Body of pancreas (tissue), 4 donors: ENCODE measurements around the gene EMP2. TPM values are rescaled to one million over a fixed set of nuclear protein-coding genes. Genes with fewer than 3 reads are reported as not detected.

Source experiments
- ATAC-seq: fragments of 150-250 bp; one replicate; pipeline ENCODE4 v1.9.1; 2016
- DNase-seq, 4 donors: peaks; one replicate each; pipeline ENCODE4 v3.0.0-alpha.2; 2019
- H3K27ac ChIP-seq, 4 donors: fragments of 200-600 bp; sonication (generic); 1 replicate in 3 of 4; 2 replicates in 1 of 4; pipeline versions ENCODE4 v1.5.1 to v1.6.1; 2016 to 2019; ENCODE audit warnings: mild to moderate bottlenecking in 1 of 4, mixed read lengths in 1 of 4, moderate library complexity in 1 of 4
- H3K27me3 ChIP-seq, 2 donors: fragments of 200-600 bp; sonication (generic); one replicate each; pipeline ENCODE4 v1.6.0; 2016; ENCODE audit warnings: mild to moderate bottlenecking in 1 of 2
- H3K36me3 ChIP-seq, 2 donors: fragments of 200-600 bp; sonication (generic); replicated peaks in 1 of 2; 2 replicates each; pipeline ENCODE4 v1.5.1; 2016; ENCODE audit warnings: low read depth in 2 of 2; ENCODE audit not compliant: insufficient read depth in 1 of 2
- H3K4me1 ChIP-seq: fragments of 200-600 bp; sonication (generic); one replicate; pipeline ENCODE4 v1.6.0; 2016
- H3K4me3 ChIP-seq, 2 donors: fragments of 200-600 bp; sonication (generic); 1 replicate in 1 of 2; 2 replicates in 1 of 2; pipeline ENCODE4 v1.5.1; 2016 to 2019
- H3K9me3 ChIP-seq, 3 donors: fragments of 200-600 bp; sonication (generic); 1 replicate in 2 of 3; 2 replicates in 1 of 3; pipeline ENCODE4 v1.5.1; 2016
- CTCF ChIP-seq, 7 experiments: fragments of 450-650 bp in 4 of 7; fragments of 200-600 bp in 3 of 7; sonication (generic) in 3 of 7; IDR thresholded peaks; one replicate each; pipeline ENCODE4 v1.5.1; 2016 to 2019; ENCODE audit warnings: antibody characterized with exemption in 7 of 7
- POLR2A ChIP-seq, 3 donors: fragments of 450-650 bp; IDR thresholded peaks; one replicate each; pipeline ENCODE4 v1.6.1; 2016; ENCODE audit warnings: antibody characterized with exemption in 3 of 3, mild to moderate bottlenecking in 2 of 3
- WGBS, 2 donors: methylation state at CpG; one replicate each; pipeline ENCODE4 v1.1.5; 2017; 5-methylcytosine and 5-hydroxymethylcytosine counted together
- intact Hi-C: fragments of 100-400 bp; cut with DNase I; formaldehyde crosslinking; loops from one replicate; pipeline ENCODE4 v1.15.1; 2023
- total RNA-seq, 2 donors: library from RNA; depleted of rRNA; stranded (reverse); fragments of >200 nt; gene quantifications; one replicate each; pipeline ENCODE4 v1.1.0, GENCODE V29; 2016

The EMP2 gene
- total RNA-seq, 2 donors from 2014 or later: 8.6 to 17.9 TPM

- WGBS, 2 donors: 78 to 93% methylated on average over 4 to 7 of the region's 7 CpGs
- peaks cover 0 to 8% (median 0%) of the 10 kb centered on the region in 3 donors for H3K9me3 ChIP-seq
- intact Hi-C loops: no loop called here
- no peaks in the 10 kb centered on the region for H3K4me1 ChIP-seq
- ATAC-seq: no peak
- H3K4me3 ChIP-seq: no peak overlapping the region
- no peak for DNase-seq
- TF ChIP-seq CTCF (IDR thresholded peaks at IDR 0.05): no peak
- no peak for TF ChIP-seq POLR2A (IDR thresholded peaks at IDR 0.05)
- no peaks in the 10 kb centered on the region for H3K27me3 ChIP-seq
- no peaks in the 10 kb centered on the region for H3K36me3 ChIP-seq
- H3K27ac ChIP-seq: peak overlapping the region in 3 of 4 donors; percentile 21 to 69 (median 25)
These were observed 22.1 kb downstream of the EMP2 start for GRCh38 chr16:10558305-10558704.

- TF ChIP-seq POLR2A (IDR thresholded peaks at IDR 0.05): no peak
- TF ChIP-seq CTCF (IDR thresholded peaks at IDR 0.05): no peak
- no peak overlapping the region for H3K4me3 ChIP-seq
- H3K36me3 ChIP-seq: no peaks in the 10 kb centered on the region
- ATAC-seq: no peak
- peaks cover 0 to 8% (median 0%) of the 10 kb centered on the region in 3 donors for H3K9me3 ChIP-seq
- H3K27me3 ChIP-seq: no peaks in the 10 kb centered on the region
- H3K4me1 ChIP-seq: no peaks in the 10 kb centered on the region
- intact Hi-C loops: no loop called here
- no peak overlapping the region for H3K27ac ChIP-seq
- no peak for DNase-seq
- WGBS, 2 donors: 88 to 95% methylated on average over 5 of the region's 5 CpGs
These were observed 22.6 kb downstream of the EMP2 start for GRCh38 chr16:10557750-10558149.

- H3K27ac ChIP-seq: no peak overlapping the region
- DNase-seq (no peak), ATAC-seq (no peak)
- intact Hi-C loops: no loop called here
- no peaks in the 10 kb centered on the region for H3K4me1 ChIP-seq
- TF ChIP-seq CTCF (IDR thresholded peaks at IDR 0.05) (no peak), POLR2A (IDR thresholded peaks at IDR 0.05) (no peak)
- no peak overlapping the region for H3K4me3 ChIP-seq
- no peaks in the 10 kb centered on the region for H3K9me3 ChIP-seq
- no peaks in the 10 kb centered on the region for H3K27me3 ChIP-seq
- 90 to 94% methylated on average over 3 of the region's 3 CpGs for WGBS, 2 donors
- H3K36me3 ChIP-seq: no peaks in the 10 kb centered on the region
These were observed 24.2 kb downstream of the EMP2 start for GRCh38 chr16:10556236-10556635.

GRCh38 chr16:10554569-10554968, 25.8 kb downstream of the EMP2 start:
- TF ChIP-seq POLR2A (IDR thresholded peaks at IDR 0.05): no peak
- no peak for TF ChIP-seq CTCF (IDR thresholded peaks at IDR 0.05)
- DNase-seq (no peak), ATAC-seq (no peak)
- Histone ChIP-seq H3K36me3 (no peaks in the 10 kb centered on the region), H3K27me3 (no peaks in the 10 kb centered on the region), H3K9me3 (no peaks in the 10 kb centered on the region), H3K4me1 (no peaks in the 10 kb centered on the region), H3K27ac (no peak overlapping the region), H3K4me3 (no peak overlapping the region)
- 74 to 97% methylated on average over 7 of the region's 7 CpGs for WGBS, 2 donors
- intact Hi-C loops: no loop called here

GRCh38 chr16:10552998-10553491, 27.4 kb downstream of the EMP2 start:
- Histone ChIP-seq H3K9me3 (no peaks in the 10 kb centered on the region), H3K4me1 (no peaks in the 10 kb centered on the region), H3K27ac (no peak overlapping the region), H3K4me3 (no peak overlapping the region), H3K27me3 (no peaks in the 10 kb centered on the region), H3K36me3 (no peaks in the 10 kb centered on the region)
- TF ChIP-seq POLR2A (IDR thresholded peaks at IDR 0.05) (no peak), CTCF (IDR thresholded peaks at IDR 0.05) (no peak)
- DNase-seq (peak in 2 of 4 donors; percentile 18 to 36), ATAC-seq (peak; percentile 15)
- 60 to 86% methylated on average over 19 of the region's 19 CpGs for WGBS, 2 donors
- intact Hi-C loops: no loop called here
